Hepatocyte (in vitro differentiated cells): ENCODE measurements around the gene MCF2L.

Source experiments
- CTCF ChIP-seq: fragments of 200-600 bp; sonication (generic); IDR thresholded peaks from 2 replicates; pipeline ENCODE4 v1.5.1; 2016; ENCODE audit warnings: antibody characterized with exemption, mild to moderate bottlenecking; ENCODE audit not compliant: poor library complexity
- EZH2 ChIP-seq: fragments of 200-600 bp; sonication (generic); IDR thresholded peaks from 2 replicates; pipeline ENCODE4 v1.6.1; 2016; ENCODE audit warnings: antibody characterized with exemption, mild to moderate bottlenecking, borderline replicate concordance
- EZH2phosphoT487 ChIP-seq: fragments of 200-600 bp; sonication (generic); IDR thresholded peaks from one replicate; pipeline ENCODE4 v1.6.1; 2018; ENCODE audit warnings: antibody characterized with exemption, mild to moderate bottlenecking, low read depth, moderate library complexity; ENCODE audit not compliant: unreplicated experiment, severe bottlenecking

- TF ChIP-seq EZH2phosphoT487 (no peak), CTCF (no peak), EZH2 (no peak)
Observed at GRCh38 chr13:113041896-113042295, 72.9 kb downstream of the MCF2L start.
